Fibroblast of lung (primary cell): Measurements from ENCODE around the gene SYPL1.

ENCODE experiments used
- EZH2 ChIP-seq: IDR thresholded peaks from 2 replicates; pipeline ENCODE4 v1.5.1; 2012; ENCODE audit warnings: low read length, control low read depth, mild to moderate bottlenecking; ENCODE audit errors: missing control alignments
- TF ChIP-seq, protein P1 (sequence below), 2 donors: IDR thresholded peaks in 1 of 2; conservative IDR thresholded peaks in 1 of 2; 1 replicate in 1 of 2; 2 replicates in 1 of 2; pipeline ENCODE4 v1.5.1; 2011 to 2012; ENCODE audit warnings: low read length in 2 of 2, control low read depth in 1 of 2, inconsistent platforms in 1 of 2, low read depth in 1 of 2, mild to moderate bottlenecking in 1 of 2

DNA sequence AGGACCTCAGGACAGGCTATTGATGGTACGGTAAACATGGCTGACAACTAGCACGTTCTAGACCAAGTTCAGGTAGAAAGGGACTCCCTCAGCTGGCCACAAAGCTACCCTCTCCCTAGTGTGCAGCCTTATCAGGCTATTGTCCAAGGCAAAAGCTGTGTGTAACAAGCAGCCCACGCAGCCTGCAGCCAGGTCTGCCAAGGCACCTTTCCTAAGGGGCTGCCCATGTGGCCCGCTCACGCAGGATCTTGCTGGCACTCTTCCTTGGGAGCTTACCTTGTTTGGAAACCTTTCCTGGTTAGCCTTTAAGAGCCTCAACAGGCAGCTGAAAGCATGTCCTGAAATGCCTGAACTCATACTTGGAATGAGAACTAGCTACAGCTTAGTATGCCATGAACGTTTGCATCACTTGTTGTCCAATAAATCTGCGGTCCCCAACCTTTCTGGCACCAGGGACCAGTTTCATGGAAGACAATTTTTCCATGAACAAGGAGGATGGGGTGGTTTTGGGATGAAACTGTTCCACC is 51.7 kb downstream of the SYPL1 start:
- TF ChIP-seq, protein P1, sequence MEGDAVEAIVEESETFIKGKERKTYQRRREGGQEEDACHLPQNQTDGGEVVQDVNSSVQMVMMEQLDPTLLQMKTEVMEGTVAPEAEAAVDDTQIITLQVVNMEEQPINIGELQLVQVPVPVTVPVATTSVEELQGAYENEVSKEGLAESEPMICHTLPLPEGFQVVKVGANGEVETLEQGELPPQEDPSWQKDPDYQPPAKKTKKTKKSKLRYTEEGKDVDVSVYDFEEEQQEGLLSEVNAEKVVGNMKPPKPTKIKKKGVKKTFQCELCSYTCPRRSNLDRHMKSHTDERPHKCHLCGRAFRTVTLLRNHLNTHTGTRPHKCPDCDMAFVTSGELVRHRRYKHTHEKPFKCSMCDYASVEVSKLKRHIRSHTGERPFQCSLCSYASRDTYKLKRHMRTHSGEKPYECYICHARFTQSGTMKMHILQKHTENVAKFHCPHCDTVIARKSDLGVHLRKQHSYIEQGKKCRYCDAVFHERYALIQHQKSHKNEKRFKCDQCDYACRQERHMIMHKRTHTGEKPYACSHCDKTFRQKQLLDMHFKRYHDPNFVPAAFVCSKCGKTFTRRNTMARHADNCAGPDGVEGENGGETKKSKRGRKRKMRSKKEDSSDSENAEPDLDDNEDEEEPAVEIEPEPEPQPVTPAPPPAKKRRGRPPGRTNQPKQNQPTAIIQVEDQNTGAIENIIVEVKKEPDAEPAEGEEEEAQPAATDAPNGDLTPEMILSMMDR (conservative IDR thresholded peaks at IDR 0.05 in 1 of 2, IDR thresholded peaks at IDR 0.05 in 1 of 2; ENCODE audit: low read depth in 1 of 2, low read length in 2 of 2) = no peak
- TF ChIP-seq EZH2 = no peak
